ENCODE measurements around the gene STAT3.
A peak's percentile ranks its signal among the peaks of the same experiment; 100 is the strongest.
"Not testable (repeated sequence)": the region's sequence is repeated elsewhere in the genome, so short reads cannot be mapped to it uniquely, and the experiment has no call there.

Gene STAT3

GRCh38 chr17:42409523-42410318, 21.5 kb upstream of the STAT3 start:
- no peak for DNase-seq (ENCODE audit: low read depth)

GRCh38 chr17:42408061-42408460, 19.8 kb upstream of the STAT3 start:
- no peak for DNase-seq (ENCODE audit: low read depth)

GRCh38 chr17:42407289-42407836, 19.1 kb upstream of the STAT3 start:
- DNase-seq (ENCODE audit: low read depth): peak; percentile 30

GRCh38 chr17:42406615-42407288, 18.5 kb upstream of the STAT3 start:
- DNase-seq (ENCODE audit: low read depth): no peak

- DNase-seq (ENCODE audit: low read depth): peak; percentile 64
Observed at GRCh38 chr17:42405963-42406495, 17.8 kb upstream of the STAT3 start.

GRCh38 chr17:42405076-42405475, 16.8 kb upstream of the STAT3 start:
- DNase-seq (ENCODE audit: low read depth): no peak

- DNase-seq (ENCODE audit: low read depth): no peak
Observed at GRCh38 chr17:42404326-42405055, 16.2 kb upstream of the STAT3 start.

GRCh38 chr17:42403150-42403549, 14.9 kb upstream of the STAT3 start:
- peak; percentile 15 for DNase-seq (ENCODE audit: low read depth)

- DNase-seq (ENCODE audit: low read depth): no peak
Observed at GRCh38 chr17:42402117-42402516, 13.9 kb upstream of the STAT3 start.

- DNase-seq (ENCODE audit: low read depth): not testable (repeated sequence)
Observed at GRCh38 chr17:42400844-42401375, 12.7 kb upstream of the STAT3 start.

GRCh38 chr17:42399948-42400843, 12.0 kb upstream of the STAT3 start:
- no peak for DNase-seq (ENCODE audit: low read depth)

GRCh38 chr17:42399121-42399520, 10.9 kb upstream of the STAT3 start:
- no peak for DNase-seq (ENCODE audit: low read depth)

GRCh38 chr17:42395601-42396000, 7.4 kb upstream of the STAT3 start:
- DNase-seq (ENCODE audit: low read depth): not testable (repeated sequence)

GRCh38 chr17:42394838-42395237, 6.6 kb upstream of the STAT3 start:
- DNase-seq (ENCODE audit: low read depth): no peak

- DNase-seq (ENCODE audit: low read depth): no peak
Observed at GRCh38 chr17:42392692-42393415, 4.6 kb upstream of the STAT3 start.

- not testable (repeated sequence) for DNase-seq (ENCODE audit: low read depth)
Observed at GRCh38 chr17:42391439-42391838, 3.2 kb upstream of the STAT3 start.

- no peak for DNase-seq (ENCODE audit: low read depth)
Observed at GRCh38 chr17:42389899-42390298, 1.7 kb upstream of the STAT3 start.

- no peak for DNase-seq (ENCODE audit: low read depth)
Observed at GRCh38 chr17:42389135-42389417, 834 bp upstream of the STAT3 start.

GRCh38 chr17:42387661-42388380, 421 bp downstream of the STAT3 start:
- DNase-seq (ENCODE audit: low read depth): peak; percentile 4
